GM19035 (cell line): ENCODE results near the gene CATSPERB.
"Not testable (repeated sequence)": the region's sequence is repeated elsewhere in the genome, so short reads cannot be mapped to it uniquely, and the experiment has no call there.

Experiments
- ATAC-seq: cut with Tn5 transposase; IDR thresholded peaks from one replicate; pipeline ENCODE4 v1.9.1; 2021; ENCODE audit not compliant: unreplicated experiment

The CATSPERB gene

GRCh38 chr14:91731986-91732385 is at the start of gene CATSPERB:
Gene CATSPERB, minus strand, starts transcription at chr14:91732086. Its CDS starts 2,607 bp downstream, at chr14:91729479.
- no peak for ATAC-seq

GRCh38 chr14:91780452-91780851 is 48.6 kb upstream of the CATSPERB start:
- no peak for ATAC-seq

- no peak for ATAC-seq
Observed at GRCh38 chr14:91778217-91778616, 46.3 kb upstream of the CATSPERB start.

GRCh38 chr14:91774140-91775096 is 42.5 kb upstream of the CATSPERB start:
- no peak for ATAC-seq

- ATAC-seq: no peak
Observed at GRCh38 chr14:91770185-91770584, 38.3 kb upstream of the CATSPERB start.

GRCh38 chr14:91755570-91756295 is 23.8 kb upstream of the CATSPERB start:
- no peak for ATAC-seq

GRCh38 chr14:91754819-91755218 is 22.9 kb upstream of the CATSPERB start:
- no peak for ATAC-seq

GRCh38 chr14:91754185-91754584 is 22.3 kb upstream of the CATSPERB start:
- no peak for ATAC-seq

- no peak for ATAC-seq
Observed at GRCh38 chr14:91753501-91754128, 21.7 kb upstream of the CATSPERB start.

- ATAC-seq: no peak
Observed at GRCh38 chr14:91752961-91753360, 21.1 kb upstream of the CATSPERB start.

GRCh38 chr14:91751719-91752118 is 19.8 kb upstream of the CATSPERB start:
- no peak for ATAC-seq

- ATAC-seq: no peak
Observed at GRCh38 chr14:91750634-91751198, 18.8 kb upstream of the CATSPERB start.

GRCh38 chr14:91749868-91750267 is 18.0 kb upstream of the CATSPERB start:
- ATAC-seq: no peak

GRCh38 chr14:91748049-91748448 is 16.2 kb upstream of the CATSPERB start:
- no peak for ATAC-seq

- ATAC-seq: no peak
Observed at GRCh38 chr14:91745344-91745743, 13.5 kb upstream of the CATSPERB start.

GRCh38 chr14:91744068-91744480 is 12.2 kb upstream of the CATSPERB start:
- no peak for ATAC-seq

- ATAC-seq: no peak
Observed at GRCh38 chr14:91743305-91743653, 11.4 kb upstream of the CATSPERB start.

- ATAC-seq: no peak
Observed at GRCh38 chr14:91742621-91743304, 10.9 kb upstream of the CATSPERB start.

GRCh38 chr14:91739867-91740266 is 8.0 kb upstream of the CATSPERB start:
- ATAC-seq: not testable (repeated sequence)

GRCh38 chr14:91737619-91738018 is 5.7 kb upstream of the CATSPERB start:
- ATAC-seq: no peak
